ENCODE measurements around the gene MTA1.

MTA1 gene

GRCh38 chr14:105464501-105464900, 44.9 kb downstream of the MTA1 start:
- no peak for TF ChIP-seq REST (IDR thresholded peaks at IDR 0.05; ENCODE audit: insufficient read depth in 1 of 2, low read depth in 2 of 2, low read length in 2 of 2)
- no peak for TF ChIP-seq POLR2AphosphoS5 (IDR thresholded peaks at IDR 0.05; ENCODE audit: low read depth, low read length)
- TF ChIP-seq TAF1 (IDR thresholded peaks at IDR 0.05; ENCODE audit: borderline replicate concordance, insufficient read depth, low read length), result no peak
- TF ChIP-seq SIN3A (IDR thresholded peaks at IDR 0.05; ENCODE audit: borderline replicate concordance, insufficient read depth, low read length), result no peak
- TF ChIP-seq FOXP2 (optimal IDR thresholded peaks at IDR 0.05; ENCODE audit: borderline replicate concordance, extremely low read depth, extremely low read length, insufficient read depth), result no peak

- TF ChIP-seq REST (IDR thresholded peaks at IDR 0.05; ENCODE audit: insufficient read depth in 1 of 2, low read depth in 2 of 2, low read length in 2 of 2) (no peak), POLR2AphosphoS5 (IDR thresholded peaks at IDR 0.05; ENCODE audit: low read depth, low read length) (no peak), TAF1 (IDR thresholded peaks at IDR 0.05; ENCODE audit: borderline replicate concordance, insufficient read depth, low read length) (no peak), SIN3A (IDR thresholded peaks at IDR 0.05; ENCODE audit: borderline replicate concordance, insufficient read depth, low read length) (no peak), FOXP2 (optimal IDR thresholded peaks at IDR 0.05; ENCODE audit: borderline replicate concordance, extremely low read depth, extremely low read length, insufficient read depth) (no peak)
Measured at GRCh38 chr14:105465209-105466031, 45.8 kb downstream of the MTA1 start.

- TF ChIP-seq TAF1 (IDR thresholded peaks at IDR 0.05; ENCODE audit: borderline replicate concordance, insufficient read depth, low read length) (no peak), POLR2AphosphoS5 (IDR thresholded peaks at IDR 0.05; ENCODE audit: low read depth, low read length) (no peak), REST (IDR thresholded peaks at IDR 0.05; ENCODE audit: insufficient read depth in 1 of 2, low read depth in 2 of 2, low read length in 2 of 2) (no peak), SIN3A (IDR thresholded peaks at IDR 0.05; ENCODE audit: borderline replicate concordance, insufficient read depth, low read length) (no peak), FOXP2 (optimal IDR thresholded peaks at IDR 0.05; ENCODE audit: borderline replicate concordance, extremely low read depth, extremely low read length, insufficient read depth) (no peak)
Measured at GRCh38 chr14:105466531-105467248, 47.1 kb downstream of the MTA1 start.

GRCh38 chr14:105467249-105467941, 47.8 kb downstream of the MTA1 start:
- TF ChIP-seq FOXP2 (optimal IDR thresholded peaks at IDR 0.05; ENCODE audit: borderline replicate concordance, extremely low read depth, extremely low read length, insufficient read depth) (no peak), POLR2AphosphoS5 (IDR thresholded peaks at IDR 0.05; ENCODE audit: low read depth, low read length) (no peak), SIN3A (IDR thresholded peaks at IDR 0.05; ENCODE audit: borderline replicate concordance, insufficient read depth, low read length) (no peak), TAF1 (IDR thresholded peaks at IDR 0.05; ENCODE audit: borderline replicate concordance, insufficient read depth, low read length) (no peak), REST (IDR thresholded peaks at IDR 0.05; ENCODE audit: insufficient read depth in 1 of 2, low read depth in 2 of 2, low read length in 2 of 2) (no peak)

All from PFSK-1 (cell line).